ENCODE measurements around the gene LMO2. TPM values are rescaled to one million over a fixed set of nuclear protein-coding genes. Genes with fewer than 3 reads are reported as not detected.

Gene LMO2
- total and polyA plus RNA-seq, 2 donors (not counting 3 experiments of a cell fraction or from before 2014, with no cell fraction given): 60.4 to 66.8 TPM

DNA sequence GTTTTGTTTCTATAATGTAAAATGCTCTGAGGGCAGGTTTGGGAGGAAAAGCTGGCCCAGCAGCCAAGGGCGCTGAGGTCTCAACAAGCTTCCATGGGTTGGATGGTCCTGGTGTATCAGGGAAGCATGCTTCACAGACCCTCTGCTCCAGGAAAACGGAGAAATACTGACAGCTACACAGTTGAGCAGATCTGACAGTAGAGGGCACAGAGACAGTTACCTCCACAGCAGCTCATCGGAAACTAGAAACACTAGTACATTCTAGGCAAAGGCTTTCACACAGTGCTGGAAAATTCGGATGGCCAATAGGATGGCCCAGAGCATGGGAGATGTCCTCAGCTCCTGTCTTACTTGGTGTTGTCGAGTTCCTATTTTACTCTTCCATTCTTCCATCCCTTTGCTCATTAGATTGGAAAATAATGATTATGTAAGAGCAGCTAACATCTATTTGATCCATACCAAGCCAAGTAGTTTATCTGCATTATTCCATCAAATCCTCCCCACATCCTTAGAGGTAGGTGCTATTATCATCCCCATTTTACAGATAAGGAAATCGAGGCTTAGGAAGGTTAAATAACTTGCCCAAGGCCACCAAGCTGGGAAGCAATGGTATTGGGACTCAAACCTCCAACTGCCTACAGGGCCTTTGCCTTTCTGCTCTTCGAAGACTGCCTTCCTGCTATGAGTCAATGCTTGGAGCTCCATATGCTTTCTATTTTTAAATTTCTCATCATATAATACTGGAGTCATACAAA, 28.3 kb downstream of the LMO2 start:
- intact Hi-C loops (cut with micrococcal nuclease) (no loop called here), dilution Hi-C loops (cut with MboI; ENCODE audit: extremely low pct_ligation_motif_present, low sequenced_read_pairs) (no loop called here)
- ChIA-PET CTCF (interaction anchor here (0.8 to 5.6 kb wide), 6 partner anchors 12 to 125 kb away, joined by 3 to 65 read pairs (median 4); no protein-coding TSS in a partner anchor), POLR2A (no interaction called here)
- no peaks in the 10 kb centered on the region for H3K9me3 ChIP-seq (replicated peaks; ENCODE audit: control insufficient read depth, insufficient read depth, low read length)
- no peak overlapping the region for H3K9ac ChIP-seq (replicated peaks; ENCODE audit: extremely low read depth, insufficient read depth, low read length)
- no peak overlapping the region for H3K4me3 ChIP-seq (replicated peaks in 1 of 3; ENCODE audit: insufficient read depth in 1 of 3, low read depth in 1 of 3, low read length in 3 of 3)
- H3K79me2 ChIP-seq (ENCODE audit: control insufficient read depth, insufficient read depth, low read length): no peaks in the 10 kb centered on the region
- DNase-seq (ENCODE audit: low read depth, low spot score): no peak
- H3K27ac ChIP-seq (ENCODE audit: insufficient read depth, low read depth, low read length): no peak overlapping the region
- H4K20me1 ChIP-seq (replicated peaks; ENCODE audit: control insufficient read depth, extremely low read depth, insufficient read depth, low read length): no peaks in the 10 kb centered on the region
- no peaks in the 10 kb centered on the region for H3K27me3 ChIP-seq (ENCODE audit: control insufficient read depth in 2 of 2, insufficient read depth in 2 of 2, low read length in 2 of 2)
- no TSS peak for BruUV-seq (replicated peaks)
- H3K4me1 ChIP-seq (ENCODE audit: control insufficient read depth, extremely low read depth, insufficient read depth, low read length): peaks cover 13% of the 10 kb centered on the region
- H3K4me2 ChIP-seq (ENCODE audit: insufficient read depth, low read length): no peak overlapping the region
- peaks cover 5 to 34% of the 10 kb centered on the region in 2 experiments for H3K36me3 ChIP-seq (ENCODE audit: control insufficient read depth in 2 of 2, extremely low read depth in 1 of 2, insufficient read depth in 2 of 2, low read length in 2 of 2)
- no peaks in the 10 kb centered on the region for H3K9me1 ChIP-seq (replicated peaks; ENCODE audit: control insufficient read depth, extremely low read depth, insufficient read depth, low read length)
- TF ChIP-seq POLR2A (IDR thresholded peaks at IDR 0.05; ENCODE audit: low read depth, low read length) (no peak), EZH2 (IDR thresholded peaks at IDR 0.05; ENCODE audit: borderline replicate concordance, low read depth, low read length, severe bottlenecking) (no peak), JUN (IDR thresholded peaks at IDR 0.05; ENCODE audit: borderline replicate concordance, insufficient read depth, insufficient read length, low read depth) (no peak), POLR2AphosphoS5 (IDR thresholded peaks at IDR 0.05; ENCODE audit: insufficient read depth, low read depth, low read length) (no peak), MYC (IDR thresholded peaks at IDR 0.05; ENCODE audit: low read depth, low read length) (no peak), FOS (IDR thresholded peaks at IDR 0.05; ENCODE audit: borderline replicate concordance, insufficient read depth, low read length) (no peak), GATA2 (IDR thresholded peaks at IDR 0.05; ENCODE audit: insufficient read depth, insufficient read length, low read depth, low read length) (no peak)
- TF ChIP-seq, protein P1, sequence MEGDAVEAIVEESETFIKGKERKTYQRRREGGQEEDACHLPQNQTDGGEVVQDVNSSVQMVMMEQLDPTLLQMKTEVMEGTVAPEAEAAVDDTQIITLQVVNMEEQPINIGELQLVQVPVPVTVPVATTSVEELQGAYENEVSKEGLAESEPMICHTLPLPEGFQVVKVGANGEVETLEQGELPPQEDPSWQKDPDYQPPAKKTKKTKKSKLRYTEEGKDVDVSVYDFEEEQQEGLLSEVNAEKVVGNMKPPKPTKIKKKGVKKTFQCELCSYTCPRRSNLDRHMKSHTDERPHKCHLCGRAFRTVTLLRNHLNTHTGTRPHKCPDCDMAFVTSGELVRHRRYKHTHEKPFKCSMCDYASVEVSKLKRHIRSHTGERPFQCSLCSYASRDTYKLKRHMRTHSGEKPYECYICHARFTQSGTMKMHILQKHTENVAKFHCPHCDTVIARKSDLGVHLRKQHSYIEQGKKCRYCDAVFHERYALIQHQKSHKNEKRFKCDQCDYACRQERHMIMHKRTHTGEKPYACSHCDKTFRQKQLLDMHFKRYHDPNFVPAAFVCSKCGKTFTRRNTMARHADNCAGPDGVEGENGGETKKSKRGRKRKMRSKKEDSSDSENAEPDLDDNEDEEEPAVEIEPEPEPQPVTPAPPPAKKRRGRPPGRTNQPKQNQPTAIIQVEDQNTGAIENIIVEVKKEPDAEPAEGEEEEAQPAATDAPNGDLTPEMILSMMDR (IDR thresholded peaks at IDR 0.05; ENCODE audit: extremely low read depth in 1 of 2, insufficient read depth in 1 of 2, low read depth in 1 of 2, low read length in 2 of 2): no peak
- TF ChIP-seq, protein P2, sequence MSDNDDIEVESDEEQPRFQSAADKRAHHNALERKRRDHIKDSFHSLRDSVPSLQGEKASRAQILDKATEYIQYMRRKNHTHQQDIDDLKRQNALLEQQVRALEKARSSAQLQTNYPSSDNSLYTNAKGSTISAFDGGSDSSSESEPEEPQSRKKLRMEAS (IDR thresholded peaks at IDR 0.05; ENCODE audit: insufficient read depth, insufficient read length): no peak
- FAIRE-seq: no peak
- H2AFZ ChIP-seq (ENCODE audit: low read depth, low read length): no peak overlapping the region

Measured in endothelial cell of umbilical vein (primary cell).